ENCODE data around the gene COL18A1.

GRCh38 chr21:45472445-45473365 is 67.7 kb downstream of the COL18A1 start:
- TF ChIP-seq POLR2A (IDR thresholded peaks at IDR 0.05; ENCODE audit: extremely low read depth, insufficient read length): no peak
- TF ChIP-seq MYC (IDR thresholded peaks at IDR 0.05; ENCODE audit: low read depth, low read length): no peak

All from NB4 (cell line).